GM12873 (cell line): Measurements from ENCODE around the gene SDCBP2.

Source experiments
- CTCF ChIP-seq: IDR thresholded peaks from 2 replicates; pipeline ENCODE4 v1.5.1; 2012; ENCODE audit warnings: low read depth, mild to moderate bottlenecking, moderate library complexity, low read length, control low read depth; ENCODE audit not compliant: insufficient read depth; ENCODE audit errors: missing control alignments

Gene SDCBP2, protein sequence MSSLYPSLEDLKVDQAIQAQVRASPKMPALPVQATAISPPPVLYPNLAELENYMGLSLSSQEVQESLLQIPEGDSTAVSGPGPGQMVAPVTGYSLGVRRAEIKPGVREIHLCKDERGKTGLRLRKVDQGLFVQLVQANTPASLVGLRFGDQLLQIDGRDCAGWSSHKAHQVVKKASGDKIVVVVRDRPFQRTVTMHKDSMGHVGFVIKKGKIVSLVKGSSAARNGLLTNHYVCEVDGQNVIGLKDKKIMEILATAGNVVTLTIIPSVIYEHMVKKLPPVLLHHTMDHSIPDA

DNA sequence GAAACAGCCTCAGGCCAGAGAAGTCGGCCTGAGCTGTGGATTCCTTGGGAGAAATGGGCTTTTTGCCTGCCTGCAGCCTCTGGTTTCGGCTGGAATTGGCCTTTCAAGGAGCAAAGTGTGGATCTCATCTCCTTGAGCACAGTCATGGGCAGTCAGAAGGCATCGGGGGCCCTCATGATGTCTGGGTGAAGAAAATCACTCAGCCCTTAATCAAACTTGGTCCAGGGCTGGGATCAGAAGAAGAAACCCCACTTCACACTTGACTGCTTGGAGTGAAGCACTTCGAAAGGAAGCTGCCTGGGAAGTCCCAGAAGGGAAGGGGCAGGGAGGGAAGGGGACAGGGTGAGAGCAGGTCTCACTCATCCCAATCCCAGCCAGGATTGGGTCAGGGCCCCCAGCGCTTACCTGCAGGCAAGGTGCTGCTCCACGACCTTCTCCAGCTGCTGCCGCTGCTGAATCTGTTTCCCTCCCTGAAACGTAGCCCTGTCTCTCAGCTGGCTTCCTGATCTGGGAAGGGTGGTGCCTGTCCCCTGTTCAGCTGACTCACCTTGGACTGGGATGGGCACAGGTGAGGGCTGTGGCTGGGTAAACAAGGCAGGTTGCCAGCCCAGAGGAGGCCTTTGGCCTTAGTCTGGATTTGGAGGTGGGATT lies at the start of gene SDCBP2:
Gene SDCBP2 (minus strand): TSS at position 460 of the 651 bp plus-strand sequence. CDS start 8,723 bp downstream, outside the sequence.
- no peak for TF ChIP-seq CTCF

DNA sequence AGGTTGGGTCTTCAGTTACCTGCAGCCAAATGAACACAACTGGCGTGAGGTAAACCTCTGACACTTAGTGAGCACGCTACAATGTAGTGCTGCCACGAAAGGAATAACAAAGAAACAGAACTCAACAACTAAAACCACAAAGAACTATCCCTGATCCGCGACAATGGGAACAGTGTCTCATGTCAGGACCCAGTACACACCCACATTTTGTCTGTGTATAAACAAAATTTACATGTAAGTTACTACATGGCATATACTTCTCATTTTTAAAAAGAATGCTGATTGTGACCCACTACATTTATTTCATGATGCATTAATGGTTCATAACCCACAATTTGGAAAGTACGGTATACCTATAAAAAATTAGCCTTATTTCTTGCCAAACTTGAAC lies 49.8 kb upstream of the SDCBP2 start:
- no peak for TF ChIP-seq CTCF

GRCh38 chr20:1377984-1378734 lies 49.2 kb upstream of the SDCBP2 start:
- no peak for TF ChIP-seq CTCF

GRCh38 chr20:1377341-1377871 lies 48.5 kb upstream of the SDCBP2 start:
- TF ChIP-seq CTCF: no peak

GRCh38 chr20:1376408-1377270 lies 47.7 kb upstream of the SDCBP2 start:
- TF ChIP-seq CTCF: no peak

DNA sequence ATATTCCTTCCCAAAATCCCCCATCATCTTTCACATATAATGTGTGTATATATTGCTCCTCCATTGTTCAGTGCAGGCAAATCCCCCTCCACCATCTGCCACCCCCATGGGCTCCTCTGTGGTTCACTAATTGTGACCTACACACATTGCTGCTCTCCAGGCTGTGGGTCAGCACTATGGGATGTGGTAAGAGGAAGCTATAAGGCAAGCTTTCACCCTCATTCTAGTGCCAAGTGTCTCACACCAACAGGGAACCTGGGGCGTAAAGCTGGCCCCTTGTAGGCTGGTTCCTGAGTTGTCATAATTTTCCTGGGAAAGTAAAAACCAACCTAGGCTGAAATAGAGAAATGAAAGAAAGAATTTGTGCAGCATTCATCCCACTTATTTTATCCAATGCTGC lies 47.1 kb upstream of the SDCBP2 start:
- TF ChIP-seq CTCF: no peak

DNA sequence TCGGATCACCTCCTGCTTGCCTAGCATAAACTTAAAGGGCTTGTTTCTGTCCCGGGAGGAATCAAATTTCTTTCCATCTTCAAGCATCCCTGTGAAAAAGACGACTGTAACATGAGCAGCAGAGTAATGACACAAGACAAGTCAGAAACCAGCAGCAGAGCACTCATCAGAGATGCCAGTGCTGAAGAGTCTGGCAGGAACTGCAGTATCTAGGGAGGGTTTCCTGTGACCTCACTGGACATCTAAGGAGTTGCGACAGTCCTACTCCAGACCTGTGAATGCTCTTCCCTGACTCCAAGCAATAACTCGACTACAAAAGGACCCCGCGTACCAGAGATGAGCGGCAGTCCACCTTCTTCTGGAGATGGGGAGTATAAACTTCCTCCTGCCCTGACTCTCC lies 46.6 kb upstream of the SDCBP2 start:
- TF ChIP-seq CTCF: no peak
